OCI-LY1 (cell line): ENCODE results near the gene GPLD1.

Source experiments
- H2AFZ ChIP-seq: fragments of 200-600 bp; sonication (generic), shearing (Covaris generic); 2 replicates; pipeline ENCODE4 v1.6.0; 2014; ENCODE audit warnings: antibody characterized with exemption, mild to moderate bottlenecking, low read length
- H3F3A ChIP-seq: fragments of 200-600 bp; sonication (generic), shearing (Covaris generic); 2 replicates; pipeline ENCODE4 v1.6.0; 2014; ENCODE audit warnings: mild to moderate bottlenecking, antibody characterized with exemption, low read length, moderate library complexity; ENCODE audit not compliant: insufficient read depth
- H3K27ac ChIP-seq: fragments of 200-600 bp; sonication (generic); 2 replicates; pipeline ENCODE4 v1.5.1; 2014; ENCODE audit warnings: low read length, mixed run types, mild to moderate bottlenecking, low read depth; ENCODE audit not compliant: poor library complexity, severe bottlenecking
- H3K27me3 ChIP-seq: fragments of 200-600 bp; sonication (generic); 2 replicates; pipeline ENCODE4 v1.6.0; 2014; ENCODE audit warnings: antibody characterized with exemption, mild to moderate bottlenecking, low read length, moderate library complexity; ENCODE audit not compliant: insufficient read depth
- H3K36me3 ChIP-seq: fragments of 200-600 bp; sonication (generic); 2 replicates; pipeline ENCODE4 v1.6.1; 2014; ENCODE audit warnings: mild to moderate bottlenecking, antibody characterized with exemption, low read length, moderate library complexity, mixed read lengths; ENCODE audit not compliant: insufficient read depth
- H3K4me1 ChIP-seq: fragments of 200-600 bp; sonication (generic); 2 replicates; pipeline ENCODE4 v1.5.1; 2014; ENCODE audit warnings: mild to moderate bottlenecking, low read length, moderate library complexity; ENCODE audit not compliant: insufficient read depth, severe bottlenecking
- H3K4me2 ChIP-seq: fragments of 200-600 bp; sonication (generic), shearing (Covaris generic); 2 replicates; pipeline ENCODE4 v1.6.1; 2014; ENCODE audit warnings: low read length
- H3K4me3 ChIP-seq: fragments of 200-600 bp; sonication (generic); 2 replicates; pipeline ENCODE4 v1.5.1; 2014; ENCODE audit warnings: low read length, low read depth, mild to moderate bottlenecking, mixed read lengths; ENCODE audit not compliant: poor library complexity, severe bottlenecking
- H3K79me2 ChIP-seq: fragments of 200-600 bp; shearing (Covaris generic); 2 replicates; pipeline ENCODE4 v1.6.1; 2016; ENCODE audit warnings: mixed run types, low read length, mixed read lengths; ENCODE audit not compliant: insufficient read depth
- H3K9ac ChIP-seq: fragments of 200-600 bp; sonication (generic), shearing (Covaris generic); 2 replicates; pipeline ENCODE4 v1.6.1; 2014; ENCODE audit warnings: mild to moderate bottlenecking, low read length, mixed read lengths
- H3K9me2 ChIP-seq: fragments of 200-600 bp; sonication (generic), shearing (Covaris generic); 2 replicates; pipeline ENCODE4 v1.6.1; 2014; ENCODE audit warnings: low read depth, mild to moderate bottlenecking, low read length, mixed read lengths
- H3K9me3 ChIP-seq: fragments of 200-600 bp; shearing (Covaris generic); 2 replicates; pipeline ENCODE4 v1.6.1; 2014; ENCODE audit warnings: low read length, mixed read lengths
- H4K20me1 ChIP-seq: fragments of 200-600 bp; sonication (generic), shearing (Covaris generic); 2 replicates; pipeline ENCODE4 v1.6.0; 2016; ENCODE audit warnings: mild to moderate bottlenecking, low read length; ENCODE audit not compliant: insufficient read depth
- CTCF ChIP-seq: fragments of 200-600 bp; sonication (generic), shearing (Covaris generic); IDR thresholded peaks from 2 replicates; pipeline ENCODE4 v1.5.1; 2017; ENCODE audit warnings: mild to moderate bottlenecking, antibody characterized with exemption, low read length, moderate library complexity, mixed read lengths
- EZH2 ChIP-seq: fragments of 200-600 bp; sonication (generic), shearing (Covaris generic); IDR thresholded peaks from 2 replicates; pipeline ENCODE4 v1.8.0; 2017; ENCODE audit warnings: borderline replicate concordance, mixed run types, mild to moderate bottlenecking, antibody characterized with exemption, low read length, moderate library complexity, mixed read lengths

GPLD1 gene

DNA sequence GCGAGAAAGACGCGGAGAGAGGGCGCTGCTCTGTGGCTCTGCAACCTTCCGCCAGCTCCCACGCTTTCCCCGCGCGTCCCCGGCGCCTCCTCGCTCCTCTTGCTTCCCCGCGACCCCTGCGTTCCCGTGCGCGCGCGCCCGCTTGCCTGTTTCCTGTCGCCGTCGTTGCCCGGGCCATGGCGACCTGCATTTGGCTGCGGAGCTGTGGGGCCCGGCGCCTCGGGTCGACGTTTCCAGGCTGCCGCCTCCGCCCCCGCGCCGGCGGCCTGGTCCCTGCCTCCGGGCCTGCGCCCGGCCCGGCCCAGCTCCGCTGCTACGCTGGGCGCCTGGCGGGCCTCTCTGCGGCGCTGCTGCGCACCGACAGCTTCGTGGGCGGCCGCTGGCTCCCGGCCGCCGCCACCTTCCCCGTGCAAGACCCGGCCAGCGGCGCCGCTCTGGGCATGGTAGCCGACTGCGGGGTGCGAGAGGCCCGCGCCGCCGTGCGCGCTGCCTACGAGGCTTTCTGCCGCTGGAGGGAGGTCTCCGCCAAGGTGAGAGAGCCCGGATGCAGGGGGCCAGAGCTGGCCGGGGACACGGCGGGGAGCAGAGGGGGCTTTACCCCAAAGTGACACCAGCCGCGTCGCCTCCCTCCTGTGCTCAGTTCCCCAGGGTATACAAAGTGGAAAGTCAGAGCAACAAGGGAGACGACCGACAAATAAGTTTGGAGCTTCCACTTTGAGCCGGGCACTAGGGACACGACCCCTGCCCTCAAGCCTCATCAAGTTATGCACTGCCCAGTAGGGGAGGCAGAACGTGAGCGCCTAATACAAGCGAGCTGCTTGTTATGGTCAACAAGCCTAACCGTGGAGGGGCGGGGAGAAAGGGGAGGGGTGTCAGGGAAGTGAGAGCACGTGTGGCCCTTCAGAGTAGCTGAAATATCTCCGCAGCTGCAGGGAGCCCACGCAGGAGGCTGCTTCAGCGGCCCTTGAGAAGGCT is 5.7 kb upstream of the GPLD1 start, which contains the start of gene ALDH5A1:
ALDH5A1 (plus strand) TSS at position 149 of the 975 bp plus-strand sequence; CDS start at position 177, 28 bp downstream.
- peak within 1 kb of the TSS; percentile 92 for H3K4me2 ChIP-seq
- H4K20me1 ChIP-seq = no peaks in the 10 kb centered on the region
- peaks cover 22% of the 10 kb centered on the region for H3K36me3 ChIP-seq
- H3K4me3 ChIP-seq = peak within 1 kb of the TSS; percentile 69
- peaks cover 3% of the 10 kb centered on the region; the same call in 1 of the 2 replicates for H3K79me2 ChIP-seq
- H3K27me3 ChIP-seq = no peaks in the 10 kb centered on the region
- H3K9me2 ChIP-seq = no peaks in the 10 kb centered on the region
- H3K4me1 ChIP-seq = peaks cover 61% of the 10 kb centered on the region
- H3K27ac ChIP-seq = peak within 1 kb of the TSS; percentile 91
- H3K9me3 ChIP-seq = no peaks in the 10 kb centered on the region
- peak within 1 kb of the TSS; percentile 74 for H3K9ac ChIP-seq
- no peaks in the 10 kb centered on the region for H3F3A ChIP-seq
- TF ChIP-seq CTCF (peak; percentile 7; the same call in 1 of the 2 replicates), EZH2 (no peak)
- peak within 1 kb of the TSS; percentile 36 for H2AFZ ChIP-seq

- Histone ChIP-seq H2AFZ (peak overlapping the region; percentile 36), H3K4me3 (peak overlapping the region; percentile 69), H3K27ac (peak overlapping the region; percentile 91), H3K9me2 (no peaks in the 10 kb centered on the region), H3K36me3 (peaks cover 22% of the 10 kb centered on the region), H3K4me2 (peak overlapping the region; percentile 92), H3K27me3 (no peaks in the 10 kb centered on the region), H3K9me3 (no peaks in the 10 kb centered on the region), H3K79me2 (peaks cover 3% of the 10 kb centered on the region; the same call in 1 of the 2 replicates), H4K20me1 (no peaks in the 10 kb centered on the region), H3K9ac (peak overlapping the region; percentile 74), H3F3A (no peaks in the 10 kb centered on the region), H3K4me1 (peaks cover 53% of the 10 kb centered on the region)
- TF ChIP-seq EZH2 = no peak
- 0 out of 2 replicates have a peak, but pooled peaks have one; percentile 25 for TF ChIP-seq CTCF
These were observed 4.8 kb upstream of the GPLD1 start for GRCh38 chr6:24493945-24494820.

DNA sequence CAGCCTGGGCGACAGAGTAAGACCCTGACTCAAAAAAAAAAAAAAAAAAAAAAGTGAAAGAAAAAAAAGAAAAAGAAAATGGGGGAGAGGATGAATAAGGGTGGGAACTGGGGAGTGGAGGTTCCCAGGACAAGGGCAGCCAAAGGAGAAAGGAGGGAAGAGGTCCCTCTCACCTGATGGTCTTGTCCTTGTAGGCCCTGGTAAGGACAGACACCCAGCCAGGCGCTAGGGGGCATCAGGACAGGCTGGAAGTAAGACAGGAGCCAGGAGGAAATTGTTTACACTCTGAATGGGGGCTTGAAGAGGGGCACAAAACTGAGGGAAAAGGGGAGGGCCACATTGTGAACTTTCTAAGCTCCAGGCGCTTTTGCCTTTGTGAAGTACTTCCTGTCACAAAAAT is 3.1 kb upstream of the GPLD1 start:
- H3K9me2 ChIP-seq = no peaks in the 10 kb centered on the region
- no peaks in the 10 kb centered on the region for H3F3A ChIP-seq
- peaks cover 13% of the 10 kb centered on the region for H3K36me3 ChIP-seq
- H3K9me3 ChIP-seq = no peaks in the 10 kb centered on the region
- peak overlapping the region; percentile 91 for H3K27ac ChIP-seq
- TF ChIP-seq CTCF = peak; percentile 69
- no peak for TF ChIP-seq EZH2
- peaks cover 36% of the 10 kb centered on the region for H3K4me1 ChIP-seq
- H2AFZ ChIP-seq = no peak overlapping the region
- no peaks in the 10 kb centered on the region for H3K27me3 ChIP-seq
- H3K9ac ChIP-seq = no peak overlapping the region
- no peaks in the 10 kb centered on the region for H4K20me1 ChIP-seq
- H3K4me2 ChIP-seq = no peak overlapping the region
- no peak overlapping the region for H3K4me3 ChIP-seq
- peaks cover 3% of the 10 kb centered on the region; the same call in 1 of the 2 replicates for H3K79me2 ChIP-seq
